ENCODE measurements around the gene RAPGEF3. TPM values are rescaled to one million over a fixed set of nuclear protein-coding genes. Genes with fewer than 3 reads are reported as not detected.

RAPGEF3 gene
- total and polyA plus RNA-seq, 9 of the 15 experiments (the other 6 are each of a cell fraction or from before 2014, with no cell fraction given) = 0.03 to 0.78 (median 0.37) TPM; not detected in 1

DNA sequence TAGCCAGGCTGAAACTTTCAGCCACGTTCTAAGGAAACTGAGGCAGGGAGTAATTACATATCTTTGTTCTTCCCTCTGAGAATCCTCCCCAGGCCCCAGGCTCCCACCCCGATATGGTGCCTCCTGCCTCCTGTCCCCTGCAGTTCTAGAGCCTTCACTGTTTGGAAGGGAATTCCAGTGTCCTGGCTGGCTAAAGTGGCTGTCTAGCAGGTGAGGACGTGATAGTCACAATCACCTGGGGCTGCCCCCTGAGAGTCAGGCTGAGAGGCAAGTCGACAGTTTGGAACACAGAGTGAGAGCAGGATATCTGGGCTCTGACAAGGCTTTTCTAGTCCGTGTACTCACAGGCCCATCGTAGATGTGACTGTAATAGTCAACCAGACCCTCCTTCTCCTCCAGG, 46.5 kb downstream of the RAPGEF3 start:
- H3K9ac ChIP-seq (ENCODE audit: insufficient read depth in 1 of 2, low read depth in 2 of 2, low read length in 2 of 2) = peak overlapping the region in 1 of 2 experiments; percentile 12; a peak in 1 of 4 replicates
- H3K9me1 ChIP-seq (ENCODE audit: control insufficient read depth, insufficient read depth, low read length) = no peaks in the 10 kb centered on the region
- 62% methylated on average over 6 of the region's 6 CpGs for WGBS (ENCODE audit: insufficient coverage, low coverage, missing lambda C conversion rate)
- FAIRE-seq = no peak
- DNase-seq (ENCODE audit: extremely low read depth in 1 of 4, low spot score in 3 of 4) = no peak
- H3K4me2 ChIP-seq (ENCODE audit: insufficient read depth, low read length) = no peak overlapping the region
- H3K79me2 ChIP-seq (ENCODE audit: control insufficient read depth, insufficient read depth, low read length) = peaks cover 10% of the 10 kb centered on the region; the same call in 2 of the 3 replicates
- intact Hi-C loops (cut with micrococcal nuclease) (loop anchor here (10.0 kb wide), 1 partner anchor 453 kb away; no protein-coding TSS in a partner anchor), in situ Hi-C loops (cut with MboI) (loop anchor here (5.0 to 10.0 kb wide), 4 partner anchors 63 to 465 kb away; partner anchors contain the start of gene SLC48A1)
- H3K4me3 ChIP-seq = no peak overlapping the region
- H3K27me3 ChIP-seq (ENCODE audit: control insufficient read depth in 2 of 2, insufficient read depth in 2 of 2, low read length in 2 of 2) = no peaks in the 10 kb centered on the region
- peaks cover 0 to 25% of the 10 kb centered on the region in 2 experiments; a peak in 4 of 5 replicates for H3K4me1 ChIP-seq (replicated peaks in 1 of 2; ENCODE audit: control insufficient read depth in 2 of 2, insufficient read depth in 2 of 2, low read length in 2 of 2)
- POLR2A ChIA-PET = no interaction called here
- H3K9me3 ChIP-seq (replicated peaks; ENCODE audit: control insufficient read depth, insufficient read depth, low read depth, low read length) = no peaks in the 10 kb centered on the region
- H3K36me3 ChIP-seq (ENCODE audit: control insufficient read depth, insufficient read depth, low read length) = no peaks in the 10 kb centered on the region
- H3K27ac ChIP-seq (ENCODE audit: extremely low read depth, low read depth, low read length) = no peak overlapping the region
- no TSS peak for BruUV-seq (replicated peaks)
- ATAC-seq = no peak
- no peak overlapping the region for H2AFZ ChIP-seq (ENCODE audit: low read depth, low read length)
- H4K20me1 ChIP-seq (replicated peaks; ENCODE audit: control insufficient read depth, insufficient read depth, low read length) = no peaks in the 10 kb centered on the region; the same call in 1 of the 2 replicates
- no peak for TF ChIP-seq TAF1 (IDR thresholded peaks at IDR 0.05; ENCODE audit: control insufficient read depth, extremely low read depth, insufficient read depth, low read length, severe bottlenecking)
- CTCF ChIA-PET (ENCODE audit: low intra/inter-chr PET ratio) = no interaction called here

DNA sequence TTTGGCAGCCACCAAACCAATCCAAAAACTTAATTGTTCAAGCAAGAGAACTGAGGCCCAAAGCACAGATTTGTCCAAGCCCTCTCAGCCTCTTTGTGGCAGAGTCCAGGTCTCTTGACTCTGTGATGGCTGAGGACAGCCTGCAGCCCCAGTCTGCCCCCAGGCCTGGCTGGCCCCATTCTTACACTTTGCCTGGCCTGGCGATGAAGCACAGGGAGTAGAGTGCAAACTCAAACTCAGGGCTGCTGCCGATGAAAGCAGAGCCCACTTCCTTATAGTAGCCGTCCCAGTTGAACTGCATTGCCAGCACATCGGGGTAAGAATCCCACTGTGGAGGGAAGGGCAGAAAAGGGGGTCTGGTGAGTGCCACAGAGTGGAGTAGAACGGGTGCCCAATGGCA, 47.2 kb downstream of the RAPGEF3 start:
- FAIRE-seq (no peak), DNase-seq (ENCODE audit: extremely low read depth in 1 of 4, low spot score in 3 of 4) (no peak), ATAC-seq (no peak)
- TF ChIP-seq ZNF436 (CRISPR knock-in tag; IDR thresholded peaks at IDR 0.05) (no peak), HOXB6 (CRISPR knock-in tag; IDR thresholded peaks at IDR 0.05; ENCODE audit: borderline replicate concordance) (no peak), CBX1 (IDR thresholded peaks at IDR 0.05; ENCODE audit: low read depth) (no peak), DNMT1 (IDR thresholded peaks at IDR 0.05) (no peak), CSDE1 (IDR thresholded peaks at IDR 0.05) (no peak), SMARCB1 (IDR thresholded peaks at IDR 0.05; ENCODE audit: insufficient read length, low read depth) (no peak), ZNF146 (CRISPR knock-in tag; IDR thresholded peaks at IDR 0.05; ENCODE audit: unreplicated experiment) (no peak), ZNF143 (CRISPR knock-in tag; IDR thresholded peaks at IDR 0.05) (no peak), SRSF3 (IDR thresholded peaks at IDR 0.05; ENCODE audit: insufficient read depth, low read length) (no peak), ELF2 (CRISPR knock-in tag; IDR thresholded peaks at IDR 0.05) (no peak)
- TF ChIP-seq, protein P1, sequence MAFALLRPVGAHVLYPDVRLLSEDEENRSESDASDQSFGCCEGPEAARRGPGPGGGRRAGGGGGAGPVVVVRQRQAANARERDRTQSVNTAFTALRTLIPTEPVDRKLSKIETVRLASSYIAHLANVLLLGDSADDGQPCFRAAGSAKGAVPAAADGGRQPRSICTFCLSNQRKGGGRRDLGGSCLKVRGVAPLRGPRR (CRISPR knock-in tag; IDR thresholded peaks at IDR 0.05) = no peak
- Histone ChIP-seq H3K27ac (ENCODE audit: extremely low read depth, low read depth, low read length) (no peak overlapping the region), H3K36me3 (ENCODE audit: control insufficient read depth, insufficient read depth, low read length) (no peaks in the 10 kb centered on the region), H3K4me3 (no peak overlapping the region), H2AFZ (ENCODE audit: low read depth, low read length) (no peak overlapping the region), H3K9me1 (ENCODE audit: control insufficient read depth, insufficient read depth, low read length) (no peaks in the 10 kb centered on the region), H4K20me1 (replicated peaks; ENCODE audit: control insufficient read depth, insufficient read depth, low read length) (no peaks in the 10 kb centered on the region; the same call in 1 of the 2 replicates), H3K9me3 (replicated peaks; ENCODE audit: control insufficient read depth, insufficient read depth, low read depth, low read length) (no peaks in the 10 kb centered on the region), H3K27me3 (ENCODE audit: control insufficient read depth in 2 of 2, insufficient read depth in 2 of 2, low read length in 2 of 2) (no peaks in the 10 kb centered on the region), H3K4me1 (replicated peaks in 1 of 2; ENCODE audit: control insufficient read depth in 2 of 2, insufficient read depth in 2 of 2, low read length in 2 of 2) (peaks cover 0 to 26% of the 10 kb centered on the region in 2 experiments; a peak in 3 of 5 replicates), H3K9ac (ENCODE audit: insufficient read depth in 1 of 2, low read depth in 2 of 2, low read length in 2 of 2) (peak overlapping the region in 1 of 2 experiments; percentile 19; a peak in 1 of 4 replicates), H3K4me2 (ENCODE audit: insufficient read depth, low read length) (no peak overlapping the region), H3K79me2 (ENCODE audit: control insufficient read depth, insufficient read depth, low read length) (peaks cover 17% of the 10 kb centered on the region)
- ChIA-PET POLR2A (no interaction called here), CTCF (ENCODE audit: low intra/inter-chr PET ratio) (no interaction called here)
- in situ Hi-C loops (cut with MboI) = loop anchor here (5.0 to 10.0 kb wide), 4 partner anchors 63 to 466 kb away; partner anchors contain the start of gene SLC48A1
- 69% methylated on average over 5 of the region's 5 CpGs for WGBS (ENCODE audit: insufficient coverage, low coverage, missing lambda C conversion rate)
- no TSS peak for BruUV-seq (replicated peaks)
- intact Hi-C loops (cut with micrococcal nuclease) = loop anchor here (10.0 kb wide), 1 partner anchor 453 kb away; no protein-coding TSS in a partner anchor
